ENCODE measurements around the gene QKI.

The QKI gene

DNA sequence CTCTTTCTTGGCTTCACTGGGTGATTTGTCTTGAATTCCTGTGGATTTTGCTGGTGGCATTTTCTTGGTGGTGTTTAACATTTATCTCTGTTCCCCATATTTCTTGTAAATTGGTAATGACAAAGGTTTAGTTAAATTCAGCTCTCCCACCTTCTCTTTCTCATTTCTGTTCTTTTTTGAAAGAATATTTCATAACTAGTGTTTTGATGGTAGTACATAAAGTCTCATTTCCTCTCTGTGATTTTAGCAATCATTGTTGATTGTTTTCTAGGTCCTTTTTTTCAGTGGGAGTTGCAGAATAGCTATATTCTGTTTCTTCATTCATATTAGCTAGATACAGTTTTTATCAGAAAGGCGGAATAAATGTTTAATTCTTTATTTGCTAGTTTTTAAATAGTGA lies 73.1 kb downstream of the QKI start:
- DNase-seq (ENCODE audit: low spot score), result no peak

DNA sequence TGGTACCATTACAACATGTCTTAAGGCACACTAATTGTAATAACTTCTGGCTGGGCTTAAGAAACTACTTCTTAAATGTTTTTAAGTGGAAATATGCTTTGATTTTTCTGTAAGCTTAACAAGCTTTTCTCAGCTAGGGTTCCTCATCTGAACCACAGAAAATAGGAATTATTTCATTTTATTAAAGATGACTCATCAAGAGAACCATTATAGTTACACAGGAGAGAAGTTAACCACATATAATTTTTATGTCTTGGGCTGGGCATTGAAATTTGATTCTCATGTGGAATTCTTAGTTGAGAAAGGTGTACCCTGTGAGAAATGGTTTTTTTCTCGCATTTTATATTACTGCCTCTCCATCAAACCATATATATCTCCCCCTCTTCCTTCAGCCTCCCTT lies 75.1 kb downstream of the QKI start:
- DNase-seq (ENCODE audit: low spot score), result no peak

DNA sequence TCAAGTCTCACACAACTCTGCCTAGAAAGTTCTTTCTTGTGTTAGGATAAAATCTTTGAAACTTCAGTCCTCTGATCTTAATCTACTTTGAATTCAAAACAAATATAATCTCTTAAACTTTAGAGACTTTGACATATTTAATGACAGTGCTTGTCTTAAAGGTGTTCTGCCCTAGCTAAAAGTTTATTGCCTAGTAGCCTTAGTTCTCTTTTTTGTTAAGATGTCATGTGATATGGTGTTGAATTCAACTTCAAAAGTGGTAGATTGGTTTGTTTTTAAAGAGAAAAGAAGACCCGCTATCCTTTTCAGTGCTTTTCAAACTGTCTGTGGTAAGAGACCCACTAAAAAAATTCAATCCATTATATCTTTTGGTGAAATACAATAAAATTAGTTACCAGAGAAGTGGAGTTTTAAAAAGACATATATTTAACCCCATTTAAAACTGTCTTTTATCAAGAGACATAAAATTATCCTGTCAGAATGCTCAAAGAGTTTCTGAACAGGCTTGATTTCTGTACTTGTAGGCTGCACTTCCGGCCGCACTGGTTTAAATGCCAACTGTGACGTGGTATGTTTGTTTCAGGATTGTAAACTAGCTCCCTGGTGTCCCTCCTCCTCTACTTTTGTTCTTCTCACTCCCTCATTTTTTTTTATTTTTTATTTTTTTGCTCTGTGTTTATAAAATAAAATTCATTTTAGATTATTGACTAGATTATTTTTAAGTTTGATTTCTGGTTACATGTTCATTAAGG lies 76.5 kb downstream of the QKI start:
- no peak for DNase-seq (ENCODE audit: low spot score)

DNA sequence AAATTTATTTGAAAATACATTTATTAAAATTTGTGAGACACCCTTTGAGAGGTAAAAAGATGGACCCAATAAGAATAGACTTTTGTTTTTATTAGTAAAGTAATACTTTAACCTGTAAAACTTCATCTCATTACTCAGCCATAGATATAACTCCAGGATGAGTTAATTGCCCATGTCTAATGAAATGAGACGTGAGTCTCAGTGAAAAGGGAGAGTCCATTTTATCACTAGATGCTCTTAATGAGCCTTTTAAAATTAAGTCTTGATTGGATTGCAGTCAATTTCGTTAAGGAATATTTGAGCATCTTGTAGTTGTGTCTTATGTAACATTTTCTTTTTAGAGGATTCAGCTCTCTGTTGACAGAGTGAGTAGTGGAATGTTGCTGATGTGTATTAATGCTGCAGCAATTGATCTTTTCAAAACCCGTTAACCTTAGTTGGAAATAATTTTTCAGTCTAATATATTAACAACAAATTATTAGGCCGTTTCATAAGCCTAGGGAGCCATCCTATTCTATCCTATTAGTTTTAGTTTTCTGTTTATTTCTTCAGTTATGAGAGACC lies 77.3 kb downstream of the QKI start:
- DNase-seq (ENCODE audit: low spot score), result no peak

- DNase-seq (ENCODE audit: low spot score), result no peak
Observed at GRCh38 chr6:163494279-163494727, 79.8 kb downstream of the QKI start.

DNA sequence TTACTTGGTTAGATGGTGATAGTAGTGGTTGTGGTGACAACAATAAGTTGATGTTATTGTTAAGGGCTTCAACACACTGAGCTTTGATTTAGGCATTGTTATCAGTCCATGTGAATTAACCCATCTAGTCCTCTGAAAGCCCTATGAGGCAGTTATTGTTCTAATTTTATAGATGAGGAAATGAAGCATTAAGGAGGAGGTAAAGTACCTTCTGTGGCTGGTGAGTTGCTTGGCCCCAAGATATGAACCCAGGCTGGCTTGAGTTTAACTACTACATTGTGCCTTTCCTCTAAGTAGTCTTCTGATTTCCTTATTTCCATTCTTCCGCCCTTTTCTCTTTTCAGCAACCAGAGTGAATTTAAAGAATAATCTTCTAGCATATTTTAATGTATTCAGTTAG lies 81.7 kb downstream of the QKI start:
- DNase-seq (ENCODE audit: low spot score), result no peak

DNA sequence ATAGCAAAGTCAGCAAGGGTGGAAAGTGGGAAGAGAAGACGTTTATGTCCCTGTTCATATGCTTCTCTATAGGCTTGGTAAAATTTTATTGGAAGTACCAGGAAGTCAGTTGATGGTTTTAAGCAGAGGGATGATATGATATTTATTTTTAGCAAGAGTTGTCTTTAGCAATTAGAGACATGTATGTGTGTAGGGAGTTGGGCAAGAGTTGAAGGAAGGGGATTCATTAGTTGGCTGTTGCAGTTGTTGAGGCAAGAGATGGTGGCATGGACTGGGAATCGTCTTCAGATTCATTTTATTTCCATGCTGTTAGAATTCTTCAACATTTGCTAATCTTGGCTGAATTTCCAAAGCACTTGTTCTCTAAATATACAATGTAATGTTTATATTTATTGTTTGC lies 85.6 kb downstream of the QKI start:
- DNase-seq (ENCODE audit: low spot score), result no peak

- DNase-seq (ENCODE audit: low spot score), result no peak
Observed at GRCh38 chr6:163501026-163501425, 86.5 kb downstream of the QKI start.

- no peak for DNase-seq (ENCODE audit: low spot score)
Observed at GRCh38 chr6:163501439-163501838, 86.9 kb downstream of the QKI start.

GRCh38 chr6:163504984-163505640 lies 90.6 kb downstream of the QKI start:
- DNase-seq (ENCODE audit: low spot score), result no peak

GRCh38 chr6:163507965-163508364 lies 93.4 kb downstream of the QKI start:
- DNase-seq (ENCODE audit: low spot score), result no peak

DNA sequence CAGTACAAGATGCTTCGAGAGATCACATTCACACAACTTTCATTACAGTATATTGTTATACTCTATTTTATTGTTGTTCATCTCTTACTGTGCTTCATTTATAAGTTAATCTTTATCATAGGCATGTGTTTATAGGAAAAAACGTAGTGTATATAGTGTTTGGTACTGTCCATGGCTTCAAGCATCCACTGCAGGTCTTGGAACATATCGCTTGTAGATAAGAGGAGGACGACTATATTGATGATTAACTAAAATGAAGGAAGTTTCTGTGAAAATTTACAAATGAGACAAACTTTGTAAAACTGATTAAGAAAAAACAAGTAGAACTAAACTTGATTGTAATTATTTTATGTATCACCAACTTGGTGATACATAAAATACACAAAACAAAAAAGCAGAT lies 98.5 kb downstream of the QKI start:
- no peak for DNase-seq (ENCODE audit: low spot score)

DNA sequence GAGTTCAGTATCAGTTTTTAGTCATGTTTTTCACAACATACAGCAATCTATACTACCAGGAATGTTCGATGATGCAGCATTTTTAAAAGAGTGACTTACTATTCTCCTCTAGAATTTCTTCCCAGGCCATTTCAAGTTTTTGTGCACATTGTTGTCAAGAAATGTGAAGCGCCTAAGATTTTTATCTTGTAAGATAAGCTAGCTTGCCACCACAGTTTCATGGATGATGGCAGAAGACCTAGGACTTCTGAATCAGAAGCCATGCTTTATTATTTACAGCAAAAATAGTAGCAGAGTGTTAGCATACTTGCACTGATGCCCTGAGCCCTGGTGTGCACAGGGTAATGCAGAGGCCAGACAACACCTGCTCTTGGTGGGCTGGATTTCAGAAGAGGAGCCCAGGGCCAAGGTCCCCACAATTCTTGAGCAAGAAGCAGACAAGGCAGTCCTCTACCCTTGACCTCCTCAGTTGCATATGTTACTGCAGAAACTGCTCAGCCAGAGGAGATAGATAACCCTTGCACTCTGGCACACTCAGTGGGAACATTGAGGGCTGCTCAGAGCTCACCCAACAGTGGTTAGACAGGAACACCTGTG lies 99.2 kb downstream of the QKI start:
- DNase-seq (ENCODE audit: low spot score), result no peak

DNA sequence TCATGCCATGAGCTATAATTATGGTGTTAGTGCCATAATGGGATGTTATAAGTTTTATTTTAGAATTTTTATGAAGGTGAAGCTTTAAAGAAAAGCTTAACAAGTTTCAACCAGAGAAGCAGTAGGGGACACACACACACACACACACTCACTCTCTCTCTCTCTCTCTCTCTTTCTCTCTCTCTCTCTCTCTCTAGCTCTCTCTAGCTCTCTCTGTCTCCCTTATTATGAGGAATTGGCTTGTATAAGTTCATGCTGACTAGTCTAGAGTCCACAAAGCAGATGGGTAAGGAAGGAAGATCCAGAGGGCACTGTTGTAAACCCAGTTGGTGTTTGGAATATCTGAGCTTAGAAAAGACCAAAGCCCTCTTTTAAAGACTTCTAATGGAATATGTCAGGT lies 102.4 kb downstream of the QKI start:
- DNase-seq (ENCODE audit: low spot score), result no peak

DNA sequence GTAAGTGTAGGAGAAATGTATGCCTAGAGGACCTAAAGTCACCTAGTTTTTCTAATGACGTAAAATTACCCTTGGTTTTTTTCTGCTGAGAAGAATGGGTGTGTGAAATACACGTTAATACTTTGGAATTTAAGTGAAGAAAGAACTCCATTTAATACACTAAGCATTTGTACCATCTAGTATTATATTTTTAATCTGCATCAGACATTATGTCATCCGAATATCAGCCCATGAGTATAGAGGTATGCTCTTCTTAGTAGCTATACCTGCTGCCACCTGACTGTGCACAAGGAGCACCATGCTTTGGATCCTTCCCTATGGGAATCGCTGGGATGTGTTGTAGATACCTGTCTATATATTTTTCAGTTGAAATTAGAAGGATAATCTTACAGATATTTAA lies 106.4 kb downstream of the QKI start:
- DNase-seq (ENCODE audit: low spot score), result no peak

- no peak for DNase-seq (ENCODE audit: low spot score)
Observed at GRCh38 chr6:163522033-163522432, 107.5 kb downstream of the QKI start.

GRCh38 chr6:163525926-163526325 lies 111.4 kb downstream of the QKI start:
- no peak for DNase-seq (ENCODE audit: low spot score)

GRCh38 chr6:163526346-163526745 lies 111.8 kb downstream of the QKI start:
- no peak for DNase-seq (ENCODE audit: low spot score)

DNA sequence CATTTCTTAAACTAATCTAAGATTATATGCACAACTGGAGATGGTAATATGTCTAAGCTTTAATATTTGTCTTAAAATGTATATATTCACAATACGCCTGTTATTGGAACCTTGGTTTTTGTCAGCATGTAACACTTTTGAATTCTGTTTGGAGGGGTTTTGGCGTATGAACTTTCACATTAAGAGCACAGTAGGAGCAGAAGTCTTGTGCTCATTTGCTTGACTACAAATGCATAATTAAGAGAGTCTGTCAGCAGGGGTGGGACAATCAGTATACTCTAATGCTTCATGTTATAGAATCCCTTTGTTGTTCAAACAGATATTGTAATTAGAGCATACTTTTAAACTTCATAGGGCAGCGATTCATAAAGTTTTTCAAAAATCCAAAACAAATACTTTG lies 112.8 kb downstream of the QKI start:
- no peak for DNase-seq (ENCODE audit: low spot score)

DNA sequence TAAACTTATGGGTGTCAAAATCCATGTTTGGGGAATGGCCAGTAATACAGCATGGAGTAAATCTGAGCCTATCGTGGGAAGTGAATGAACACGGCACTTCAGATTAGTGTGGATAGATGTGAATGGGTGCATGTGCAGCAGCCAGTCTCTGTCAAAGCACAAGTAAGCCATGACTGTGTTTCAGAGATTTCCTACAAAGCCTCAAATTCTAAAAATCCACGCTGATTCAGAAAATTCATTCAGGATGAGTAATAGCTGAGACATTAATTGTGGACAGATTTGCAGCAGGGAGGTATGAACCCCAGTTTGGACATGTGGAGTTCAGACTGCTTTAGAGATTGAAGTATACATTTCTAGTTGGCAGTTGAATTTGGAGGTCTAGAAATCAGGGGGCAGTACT lies 115.1 kb downstream of the QKI start:
- no peak for DNase-seq (ENCODE audit: low spot score)

GRCh38 chr6:163530406-163530805 lies 115.9 kb downstream of the QKI start:
- no peak for DNase-seq (ENCODE audit: low spot score)

DNA sequence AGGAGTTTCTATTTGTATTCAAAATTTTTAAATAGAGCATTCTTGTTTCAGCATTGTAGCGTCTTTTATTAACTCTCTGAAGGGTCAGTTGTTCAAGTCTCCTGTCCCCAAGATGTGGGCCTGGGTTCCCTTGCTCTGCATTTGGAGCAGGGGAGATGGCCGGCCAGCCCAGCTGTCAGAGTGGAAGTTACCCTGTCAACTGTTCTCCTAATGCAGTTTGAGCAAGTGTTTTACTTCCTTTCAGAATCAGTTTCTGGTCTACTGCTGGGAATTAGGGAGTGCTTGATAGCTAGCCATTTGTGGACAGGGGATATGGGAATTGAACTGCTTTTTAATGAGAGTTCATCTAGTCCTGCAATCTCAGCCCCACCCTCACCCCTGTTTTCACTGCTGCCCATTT lies 116.6 kb downstream of the QKI start:
- no peak for DNase-seq (ENCODE audit: low spot score)

DNA sequence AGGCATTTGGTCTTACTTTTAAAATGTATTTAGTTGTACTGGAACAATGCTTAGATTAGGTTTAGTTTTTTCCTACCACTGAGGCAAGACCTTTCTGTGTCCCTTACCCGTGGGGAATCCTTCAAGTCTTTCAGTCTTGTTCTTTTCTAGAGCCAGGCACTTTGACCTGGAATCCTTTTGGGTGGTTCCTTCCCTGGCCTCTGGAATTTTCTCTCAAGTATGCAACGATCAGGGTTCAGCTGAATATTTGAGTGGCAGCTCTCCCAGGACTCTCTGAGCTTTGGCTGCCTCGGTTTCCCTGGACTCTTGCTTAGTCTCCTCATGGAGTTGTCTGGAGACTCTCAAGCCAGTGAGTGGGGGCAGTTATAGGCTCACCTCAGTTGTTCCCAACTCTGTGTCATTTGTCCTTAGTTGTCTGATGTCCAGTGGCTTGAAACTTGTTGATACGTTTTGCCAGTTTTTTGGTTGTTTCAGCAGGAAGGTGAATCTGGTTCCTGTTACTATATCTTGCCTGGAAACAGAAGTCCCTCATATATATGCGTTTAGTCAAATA lies 118.1 kb downstream of the QKI start:
- DNase-seq (ENCODE audit: low spot score), result no peak

Data from D341Med (cell line).